T-helper 1 cell treated with Interleukin-12 subunit alpha and Interleukin-12 subunit beta and Interleukin-4 antibody, amounts not matched to agents 30 μg/mL and 1 μg/mL, for 36 hours (primary cell): ENCODE measurements around the gene ROS1.

Experiments
- H3K27ac Mint-ChIP-seq: one replicate; pipeline ENCODE4 v1.8.0; 2021; ENCODE audit warnings: mild to moderate bottlenecking, mixed read lengths
- H3K27me3 Mint-ChIP-seq: one replicate; pipeline ENCODE4 v1.8.0; 2021; ENCODE audit warnings: low read depth, mixed read lengths
- H3K36me3 Mint-ChIP-seq: one replicate; pipeline ENCODE4 v1.8.0; 2021; ENCODE audit warnings: low read depth, mixed read lengths
- H3K4me1 Mint-ChIP-seq: one replicate; pipeline ENCODE4 v1.8.0; 2021; ENCODE audit warnings: low read depth, mixed read lengths
- H3K4me3 Mint-ChIP-seq: one replicate; pipeline ENCODE4 v1.8.0; 2021; ENCODE audit warnings: mild to moderate bottlenecking, moderate library complexity, mixed read lengths
- H3K9me3 Mint-ChIP-seq: one replicate; pipeline ENCODE4 v1.8.0; 2021; ENCODE audit warnings: mixed read lengths

The ROS1 gene

DNA sequence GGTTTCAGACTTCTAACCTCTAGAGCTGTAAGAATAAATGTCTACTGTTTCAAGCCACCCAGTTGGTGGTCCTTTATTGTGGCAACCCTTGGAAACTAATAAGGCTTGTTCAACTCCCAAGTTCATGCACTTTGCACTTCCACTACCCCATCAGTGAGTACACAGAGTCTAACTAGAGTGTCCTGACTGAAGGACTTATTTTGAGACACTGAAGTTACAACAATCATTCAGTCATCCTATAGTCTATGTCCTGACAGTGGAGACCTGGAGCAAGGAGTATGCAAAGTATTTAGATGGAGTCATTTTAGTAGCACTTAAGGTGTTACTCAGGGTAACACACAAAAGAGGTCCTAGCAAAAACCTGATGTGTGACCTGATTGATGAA lies 97.7 kb downstream of the ROS1 start:
- no peaks in the 10 kb centered on the region for H3K36me3 Mint-ChIP-seq
- no peak overlapping the region for H3K27ac Mint-ChIP-seq
- H3K4me3 Mint-ChIP-seq, result no peak overlapping the region
- no peaks in the 10 kb centered on the region for H3K4me1 Mint-ChIP-seq
- H3K9me3 Mint-ChIP-seq, result peaks cover 13% of the 10 kb centered on the region
- peaks cover 15% of the 10 kb centered on the region for H3K27me3 Mint-ChIP-seq

DNA sequence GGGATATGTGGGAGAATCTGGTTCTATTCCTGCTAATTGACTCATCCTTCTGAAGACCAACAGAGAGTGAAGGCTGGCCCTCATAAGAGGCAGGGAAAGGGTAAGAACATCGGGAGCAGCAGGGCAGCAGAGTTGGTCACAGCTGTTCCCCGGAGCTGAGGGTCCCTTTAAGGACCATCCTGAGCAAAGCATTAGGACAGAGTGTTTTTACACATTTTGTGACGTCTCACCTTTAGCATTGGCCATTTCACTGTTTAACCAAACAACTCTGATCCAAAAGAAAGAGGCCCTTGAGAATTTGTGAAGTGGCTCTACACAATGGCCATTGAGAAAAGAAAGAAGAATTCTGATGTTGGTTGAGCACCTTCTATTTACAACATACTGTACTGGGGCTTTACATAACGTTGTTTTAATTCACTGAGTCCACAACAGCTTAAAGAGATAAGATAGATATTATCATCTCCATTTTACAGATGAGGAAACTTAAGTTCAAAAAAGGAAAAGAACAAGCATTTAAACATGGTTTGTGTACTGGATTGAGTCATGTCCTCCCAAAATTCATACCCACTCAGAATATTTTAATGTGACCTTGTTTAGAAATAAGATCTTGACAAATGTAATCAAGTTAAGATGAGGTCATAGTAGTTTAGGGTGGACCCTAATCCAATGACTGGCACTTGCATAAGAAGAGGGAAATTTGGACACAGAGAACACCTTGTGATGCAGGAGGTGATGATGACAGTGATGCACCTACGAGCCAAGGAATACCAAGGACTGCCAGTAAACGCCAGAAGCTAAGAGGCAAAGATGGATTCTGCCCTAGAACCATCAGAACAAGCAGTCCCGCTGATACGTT lies 98.4 kb downstream of the ROS1 start:
- Mint-ChIP-seq H3K4me3 (no peak overlapping the region), H3K27me3 (peaks cover 13% of the 10 kb centered on the region), H3K36me3 (no peaks in the 10 kb centered on the region), H3K27ac (no peak overlapping the region), H3K4me1 (no peaks in the 10 kb centered on the region), H3K9me3 (peaks cover 8% of the 10 kb centered on the region)

DNA sequence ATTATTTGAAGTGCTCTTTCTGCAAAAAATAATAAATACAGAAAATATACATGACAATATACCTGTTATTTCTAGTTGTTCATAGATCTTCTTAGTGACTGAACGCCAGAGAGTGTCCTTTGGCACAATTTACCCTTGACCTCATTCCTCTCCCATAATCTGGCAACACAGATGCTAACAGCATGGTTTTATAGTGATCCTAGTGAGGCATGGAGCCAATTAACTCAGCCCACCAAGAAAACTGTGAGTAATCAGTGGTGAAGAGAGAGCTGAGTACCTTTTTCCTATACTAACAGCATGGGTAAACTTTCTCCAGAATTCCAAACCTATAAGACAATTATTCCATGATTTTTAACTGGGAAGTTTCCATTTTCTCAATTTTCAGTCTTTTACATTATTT lies 99.3 kb downstream of the ROS1 start:
- H3K9me3 Mint-ChIP-seq, result peaks cover 3% of the 10 kb centered on the region
- no peak overlapping the region for H3K4me3 Mint-ChIP-seq
- no peaks in the 10 kb centered on the region for H3K36me3 Mint-ChIP-seq
- no peaks in the 10 kb centered on the region for H3K4me1 Mint-ChIP-seq
- peaks cover 12% of the 10 kb centered on the region for H3K27me3 Mint-ChIP-seq
- no peak overlapping the region for H3K27ac Mint-ChIP-seq

DNA sequence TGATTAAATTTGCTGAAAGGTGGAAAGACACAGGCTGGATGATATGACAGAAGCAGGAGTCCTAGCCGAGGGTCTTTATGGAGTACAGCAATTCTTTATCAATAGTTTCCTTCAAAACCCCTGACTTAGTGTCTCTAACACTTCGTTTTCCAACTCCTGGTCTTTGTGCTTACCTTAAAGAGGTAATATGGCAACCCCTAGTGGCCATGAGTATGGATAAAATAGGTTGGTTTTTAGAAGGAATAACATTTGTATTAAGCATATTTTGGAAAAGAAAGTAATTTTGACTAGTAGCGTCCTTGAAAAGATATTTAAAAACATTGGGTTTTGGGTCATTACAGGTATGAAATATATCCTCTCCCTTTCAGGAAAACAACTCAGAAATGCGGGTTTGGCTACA lies 108.5 kb downstream of the ROS1 start:
- peaks cover 5% of the 10 kb centered on the region for H3K27me3 Mint-ChIP-seq
- no peak overlapping the region for H3K27ac Mint-ChIP-seq
- no peaks in the 10 kb centered on the region for H3K4me1 Mint-ChIP-seq
- no peaks in the 10 kb centered on the region for H3K9me3 Mint-ChIP-seq
- no peaks in the 10 kb centered on the region for H3K36me3 Mint-ChIP-seq
- no peak overlapping the region for H3K4me3 Mint-ChIP-seq

DNA sequence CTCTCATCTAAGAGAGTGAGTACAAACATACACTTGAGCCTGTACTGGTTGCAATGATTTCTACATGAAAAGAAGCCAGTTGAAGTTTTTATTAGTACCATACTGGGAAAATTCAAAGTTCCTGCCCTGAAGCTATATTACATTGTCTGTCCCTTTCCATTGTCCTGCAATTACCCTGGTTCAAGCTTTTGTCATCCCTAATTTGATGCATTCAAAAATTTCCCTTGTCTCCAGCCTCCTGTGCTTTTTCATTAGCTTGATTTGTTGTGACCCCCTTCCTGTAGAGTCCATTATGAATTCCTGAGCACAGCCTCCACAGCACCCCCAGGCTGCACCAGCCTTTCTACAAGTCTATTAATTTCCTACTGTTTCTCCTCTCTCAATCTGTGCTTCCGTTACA lies 114.0 kb downstream of the ROS1 start:
- H3K27ac Mint-ChIP-seq, result no peak overlapping the region
- H3K4me3 Mint-ChIP-seq, result no peak overlapping the region
- no peaks in the 10 kb centered on the region for H3K4me1 Mint-ChIP-seq
- no peaks in the 10 kb centered on the region for H3K9me3 Mint-ChIP-seq
- H3K27me3 Mint-ChIP-seq, result no peaks in the 10 kb centered on the region
- no peaks in the 10 kb centered on the region for H3K36me3 Mint-ChIP-seq

DNA sequence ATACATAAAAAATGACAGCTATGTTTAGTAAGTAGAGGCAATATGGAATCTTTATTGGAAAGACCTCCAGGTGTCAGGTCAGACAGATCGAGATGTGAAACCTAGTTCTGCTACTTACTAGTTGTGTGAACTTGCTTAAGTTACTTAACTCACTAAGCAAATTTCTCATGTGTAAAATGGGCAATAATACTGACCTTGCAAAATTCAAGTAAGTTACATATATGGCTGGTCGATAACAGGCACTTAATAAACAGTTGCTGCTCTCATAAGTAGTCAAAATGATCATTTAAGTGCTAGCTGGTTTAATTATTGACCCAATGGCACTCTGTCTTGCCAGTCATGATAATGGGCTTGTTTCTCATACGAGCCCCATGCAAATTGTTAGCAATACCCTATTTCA lies 114.4 kb downstream of the ROS1 start:
- H3K27me3 Mint-ChIP-seq, result no peaks in the 10 kb centered on the region

DNA sequence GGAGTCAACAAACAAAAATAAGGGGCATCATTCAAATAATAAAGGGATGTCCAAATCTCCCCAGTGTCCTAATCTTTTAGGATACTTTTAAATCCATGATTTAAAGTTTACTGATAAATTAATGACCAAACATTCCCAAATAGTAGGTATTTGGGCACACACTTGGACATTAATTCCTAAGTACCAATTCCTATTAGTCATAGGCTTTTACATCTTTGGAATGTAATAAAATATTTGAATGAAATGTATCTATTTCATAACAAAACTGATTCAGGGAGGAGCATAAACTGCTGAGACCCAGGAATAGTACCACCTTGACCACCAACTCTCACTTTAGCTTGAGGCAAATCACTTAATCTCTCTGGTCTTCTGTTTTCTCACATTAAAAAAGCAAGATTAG lies 116.1 kb downstream of the ROS1 start:
- Mint-ChIP-seq H3K4me1 (no peaks in the 10 kb centered on the region), H3K4me3 (no peak overlapping the region), H3K36me3 (no peaks in the 10 kb centered on the region), H3K27ac (no peak overlapping the region), H3K27me3 (no peaks in the 10 kb centered on the region), H3K9me3 (no peaks in the 10 kb centered on the region)

More for the DNA sequence above, 114.4 kb downstream of the ROS1 start:
- Mint-ChIP-seq H3K9me3 (no peaks in the 10 kb centered on the region), H3K4me3 (no peak overlapping the region), H3K27ac (no peak overlapping the region), H3K36me3 (no peaks in the 10 kb centered on the region), H3K4me1 (no peaks in the 10 kb centered on the region)

DNA sequence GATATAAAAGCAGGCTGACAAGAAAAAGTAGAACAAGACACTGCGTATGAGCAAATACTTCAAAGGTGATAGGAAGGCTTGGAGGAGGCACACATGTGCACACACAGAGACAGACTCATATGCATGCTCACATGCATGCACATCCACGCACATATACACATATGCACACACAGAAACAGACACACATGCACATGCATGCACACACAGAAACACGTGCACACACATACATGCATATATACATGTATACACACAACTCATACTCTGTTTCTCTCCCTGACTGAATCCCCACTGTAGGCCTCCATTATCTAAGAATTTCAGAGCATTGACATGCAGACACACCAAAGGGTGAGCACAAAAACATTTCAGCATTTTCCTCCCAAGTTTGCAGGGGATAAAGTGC lies 116.7 kb downstream of the ROS1 start:
- H3K36me3 Mint-ChIP-seq, result no peaks in the 10 kb centered on the region
- H3K4me1 Mint-ChIP-seq, result no peaks in the 10 kb centered on the region
- no peak overlapping the region for H3K4me3 Mint-ChIP-seq
- H3K9me3 Mint-ChIP-seq, result no peaks in the 10 kb centered on the region
- no peaks in the 10 kb centered on the region for H3K27me3 Mint-ChIP-seq
- no peak overlapping the region for H3K27ac Mint-ChIP-seq

DNA sequence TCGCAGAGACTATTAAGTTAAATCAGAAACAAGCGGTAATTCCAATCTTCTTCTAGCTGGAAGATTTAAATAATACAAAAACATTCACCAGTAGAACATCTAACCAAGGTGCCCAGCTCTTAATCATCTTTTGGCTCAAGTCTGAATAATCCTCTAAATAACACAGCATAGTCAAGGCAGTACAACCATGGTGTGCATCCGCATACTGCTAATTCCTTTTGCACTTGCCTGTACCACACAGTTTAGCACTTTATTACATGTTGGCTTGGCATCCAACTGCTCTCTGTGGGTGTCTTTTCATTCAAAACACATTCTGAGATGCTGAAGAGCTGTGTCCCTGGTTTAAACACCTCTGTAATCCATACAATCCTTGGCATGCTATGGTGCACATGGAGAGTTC lies 118.1 kb downstream of the ROS1 start:
- H3K27ac Mint-ChIP-seq, result no peak overlapping the region
- no peak overlapping the region for H3K4me3 Mint-ChIP-seq
- H3K27me3 Mint-ChIP-seq, result no peaks in the 10 kb centered on the region
- no peaks in the 10 kb centered on the region for H3K36me3 Mint-ChIP-seq
- no peaks in the 10 kb centered on the region for H3K4me1 Mint-ChIP-seq
- H3K9me3 Mint-ChIP-seq, result no peaks in the 10 kb centered on the region

DNA sequence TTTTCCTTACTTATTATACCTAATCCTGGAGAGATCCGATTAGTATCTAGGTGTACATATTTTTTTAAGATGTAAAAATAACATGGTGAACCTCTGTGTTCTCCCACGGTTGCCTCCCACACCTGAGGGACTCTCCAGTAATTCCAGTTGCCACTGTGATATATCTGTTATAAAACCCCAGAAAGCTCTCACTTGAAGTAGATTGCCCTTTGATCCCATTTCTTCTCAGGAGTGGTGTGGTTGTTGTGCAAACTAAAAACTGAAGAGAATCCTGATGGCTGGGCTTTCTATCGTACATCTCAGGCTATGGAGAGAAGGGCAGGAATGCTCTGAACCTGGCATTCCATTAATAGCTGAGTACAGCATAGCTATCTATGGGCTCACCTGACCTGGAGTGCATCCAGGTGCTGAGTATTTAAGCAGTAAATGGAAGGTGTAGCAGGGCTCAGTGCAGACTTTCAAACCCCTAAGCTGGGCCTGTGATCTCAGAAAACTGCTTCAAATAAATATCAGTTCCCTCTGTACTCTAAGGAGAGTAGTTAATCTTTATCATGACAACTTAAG lies 119.4 kb downstream of the ROS1 start:
- Mint-ChIP-seq H3K27ac (no peak overlapping the region), H3K4me3 (no peak overlapping the region), H3K27me3 (no peaks in the 10 kb centered on the region), H3K4me1 (no peaks in the 10 kb centered on the region), H3K9me3 (no peaks in the 10 kb centered on the region), H3K36me3 (no peaks in the 10 kb centered on the region)

DNA sequence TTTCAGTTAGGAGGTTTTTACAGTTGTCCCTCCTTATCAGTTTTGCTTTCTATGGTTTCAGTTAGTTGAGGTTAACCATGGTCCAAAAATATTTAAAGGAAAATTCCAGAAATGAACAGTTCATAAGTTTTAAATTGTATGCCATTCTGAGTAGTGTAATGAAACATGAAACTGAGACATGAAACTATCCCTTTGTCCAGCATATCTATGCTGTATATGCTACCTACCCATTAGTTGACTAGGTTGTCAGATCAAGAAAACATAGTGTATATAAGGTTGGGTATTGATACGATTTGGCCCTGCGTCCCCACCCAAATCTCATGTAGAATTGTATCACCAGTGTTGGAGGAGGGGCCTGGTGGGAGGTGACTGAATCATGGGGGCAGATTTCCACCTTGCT lies 121.3 kb downstream of the ROS1 start:
- Mint-ChIP-seq H3K36me3 (no peaks in the 10 kb centered on the region), H3K9me3 (no peaks in the 10 kb centered on the region), H3K4me1 (no peaks in the 10 kb centered on the region), H3K27ac (no peak overlapping the region), H3K27me3 (no peaks in the 10 kb centered on the region), H3K4me3 (no peak overlapping the region)

DNA sequence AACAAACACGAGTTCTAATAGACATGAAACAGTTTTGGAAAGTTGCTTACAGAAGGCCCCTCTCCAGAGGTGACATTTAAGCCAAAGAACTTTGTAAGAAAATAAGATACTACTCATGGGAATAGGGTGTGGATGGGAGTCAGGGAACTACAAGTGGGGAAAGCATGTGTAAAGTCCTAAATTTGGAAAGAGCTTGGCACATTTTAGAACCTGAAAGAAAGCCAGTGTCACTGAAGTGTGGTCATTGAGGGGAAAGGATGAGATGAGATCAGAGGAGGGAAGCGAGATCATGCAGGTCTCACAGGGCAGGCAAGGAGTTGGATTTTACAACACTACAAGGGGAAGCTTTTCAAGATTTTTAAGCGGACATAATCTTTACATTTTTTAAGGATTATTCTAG lies 122.4 kb downstream of the ROS1 start:
- H3K27ac Mint-ChIP-seq, result no peak overlapping the region
- H3K9me3 Mint-ChIP-seq, result no peaks in the 10 kb centered on the region
- H3K27me3 Mint-ChIP-seq, result no peaks in the 10 kb centered on the region
- no peaks in the 10 kb centered on the region for H3K36me3 Mint-ChIP-seq
- H3K4me1 Mint-ChIP-seq, result no peaks in the 10 kb centered on the region
- no peak overlapping the region for H3K4me3 Mint-ChIP-seq

DNA sequence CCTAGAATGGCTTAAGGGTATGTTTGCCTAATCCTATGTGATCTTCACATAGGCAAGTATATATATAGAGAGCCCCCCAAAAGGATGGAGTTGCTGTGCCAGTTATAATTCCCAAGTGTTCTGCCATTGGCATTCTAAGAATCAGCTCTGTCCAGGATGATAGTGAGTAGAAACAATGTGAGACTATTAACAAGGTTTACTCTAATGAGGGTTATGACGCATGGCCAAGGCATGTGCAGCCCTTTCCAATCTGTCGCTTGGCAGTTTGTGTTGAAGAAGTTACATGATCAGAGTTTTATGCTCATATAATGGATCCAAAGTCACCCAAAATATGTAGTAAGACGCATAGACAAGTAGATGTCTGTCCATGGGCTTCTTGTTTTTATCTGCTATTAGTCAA lies 126.8 kb downstream of the ROS1 start:
- no peak overlapping the region for H3K4me3 Mint-ChIP-seq
- H3K36me3 Mint-ChIP-seq, result no peaks in the 10 kb centered on the region
- no peaks in the 10 kb centered on the region for H3K27me3 Mint-ChIP-seq
- no peak overlapping the region for H3K27ac Mint-ChIP-seq
- no peaks in the 10 kb centered on the region for H3K9me3 Mint-ChIP-seq
- no peaks in the 10 kb centered on the region for H3K4me1 Mint-ChIP-seq

DNA sequence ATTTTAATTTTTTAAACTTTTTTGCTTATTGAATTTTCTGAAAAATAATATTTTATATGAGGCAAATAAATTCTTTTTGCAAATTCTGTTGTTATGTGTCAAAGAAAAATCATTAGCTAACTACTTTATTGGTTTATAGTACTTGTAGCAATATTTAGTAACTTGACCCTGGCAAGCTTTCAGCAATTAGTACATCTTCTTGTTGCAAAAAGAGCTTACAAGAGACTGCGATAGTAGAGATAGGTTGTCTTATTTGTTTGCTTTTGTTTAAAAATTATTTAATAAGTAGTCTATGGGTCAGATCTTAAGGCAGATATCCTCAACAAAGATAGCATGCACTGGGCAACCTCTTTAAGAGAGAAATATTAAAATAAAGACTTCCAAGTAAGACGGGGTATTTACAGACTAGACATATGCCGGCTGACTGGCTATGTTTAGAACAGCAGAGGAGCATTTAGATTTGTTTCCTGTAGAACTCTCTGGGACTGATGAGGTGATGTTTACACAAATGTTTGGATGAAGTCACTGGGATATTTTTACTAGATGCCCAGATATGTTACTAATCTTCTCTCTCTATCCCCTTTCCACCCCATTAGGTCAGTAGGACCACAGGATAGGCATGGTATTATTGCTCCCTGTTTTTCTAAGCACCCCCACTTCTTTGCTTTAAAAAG lies 135.4 kb downstream of the ROS1 start:
- Mint-ChIP-seq H3K27ac (no peak overlapping the region), H3K4me3 (no peak overlapping the region), H3K27me3 (no peaks in the 10 kb centered on the region), H3K9me3 (no peaks in the 10 kb centered on the region), H3K4me1 (no peaks in the 10 kb centered on the region), H3K36me3 (no peaks in the 10 kb centered on the region)

DNA sequence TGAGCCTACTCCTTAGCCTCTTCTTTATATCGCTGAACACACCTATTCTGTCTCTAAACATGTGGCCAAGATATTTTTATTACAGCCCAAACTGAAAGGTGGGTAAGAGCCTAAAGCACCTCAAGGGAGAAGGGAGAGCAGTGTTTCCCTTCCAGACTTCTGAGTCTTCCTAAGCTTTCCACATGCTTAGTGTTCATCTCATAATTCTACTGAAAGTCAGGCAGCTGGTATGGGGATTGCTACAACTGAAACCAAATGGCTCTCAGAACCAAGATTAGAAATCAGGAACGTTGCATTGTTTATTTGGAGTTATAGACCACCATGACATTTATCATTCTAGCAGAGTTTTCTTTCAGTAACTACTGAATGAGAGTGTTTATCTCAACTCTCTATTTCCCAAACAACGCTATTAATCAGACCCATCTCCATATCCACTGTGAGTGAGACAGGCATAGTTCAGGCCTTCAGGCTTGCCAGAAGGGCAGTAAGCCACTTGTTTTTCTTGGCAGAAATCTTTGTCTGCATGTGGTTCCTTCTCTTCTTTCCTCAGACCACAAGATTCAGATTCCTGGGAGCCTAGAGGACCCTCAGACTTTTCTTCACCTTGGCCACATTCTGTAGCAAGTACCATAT lies 137.5 kb downstream of the ROS1 start:
- Mint-ChIP-seq H3K9me3 (no peaks in the 10 kb centered on the region), H3K27ac (no peak overlapping the region), H3K4me1 (no peaks in the 10 kb centered on the region), H3K27me3 (no peaks in the 10 kb centered on the region), H3K36me3 (no peaks in the 10 kb centered on the region), H3K4me3 (no peak overlapping the region)
